ENCODE data around the gene NQO2. TPM values are rescaled to one million over a fixed set of nuclear protein-coding genes. Genes with fewer than 3 reads are reported as not detected.

The NQO2 gene
- total and polyA plus RNA-seq, 2 of the 13 experiments (the other 11 are each of a cell fraction or from before 2014, with no cell fraction given) = 32.2 to 56.5 TPM

DNA sequence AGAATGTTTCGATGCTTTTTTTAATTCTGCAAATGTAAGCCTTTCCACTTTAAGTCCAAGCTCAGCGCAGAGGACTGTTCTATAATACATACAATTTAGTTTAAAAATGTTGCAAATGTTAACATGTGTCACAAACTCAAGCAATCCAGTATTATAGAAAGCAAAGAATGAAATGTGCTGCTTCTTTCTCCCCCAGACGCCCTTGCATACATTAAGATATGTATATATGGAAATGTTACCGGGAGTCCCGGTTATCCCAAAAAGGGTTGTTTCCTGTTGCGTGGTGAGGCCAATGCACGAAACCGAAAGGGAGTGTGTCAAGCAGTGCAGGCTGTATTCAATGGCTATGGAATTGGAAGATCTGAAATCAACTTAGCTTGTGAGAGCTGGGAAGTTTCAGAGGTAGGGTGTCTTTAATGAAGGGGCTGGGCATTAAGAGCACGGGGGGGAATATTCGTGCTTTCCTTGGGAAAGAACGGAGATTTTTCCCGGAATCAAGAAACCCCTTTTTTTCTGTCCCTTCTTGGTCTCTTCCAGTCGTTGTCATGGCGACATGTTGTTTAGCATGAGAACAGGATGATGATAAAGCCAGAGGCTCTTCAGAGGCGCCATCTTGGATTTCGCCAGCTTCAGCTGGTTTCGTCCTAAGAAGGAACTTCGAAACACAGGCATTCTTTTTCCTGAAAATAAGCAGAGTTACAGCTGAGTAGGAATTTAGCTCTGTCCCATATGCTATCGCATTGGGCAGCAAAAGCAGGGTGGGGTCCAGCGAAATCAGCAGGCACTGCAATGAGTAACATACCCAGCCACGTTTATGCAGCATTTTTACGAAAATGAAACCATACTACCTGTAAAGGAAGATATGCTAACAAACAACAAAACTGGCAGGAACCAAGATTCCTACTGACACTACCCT, 10.1 kb upstream of the NQO2 start (continued):
- TF ChIP-seq, protein P1, sequence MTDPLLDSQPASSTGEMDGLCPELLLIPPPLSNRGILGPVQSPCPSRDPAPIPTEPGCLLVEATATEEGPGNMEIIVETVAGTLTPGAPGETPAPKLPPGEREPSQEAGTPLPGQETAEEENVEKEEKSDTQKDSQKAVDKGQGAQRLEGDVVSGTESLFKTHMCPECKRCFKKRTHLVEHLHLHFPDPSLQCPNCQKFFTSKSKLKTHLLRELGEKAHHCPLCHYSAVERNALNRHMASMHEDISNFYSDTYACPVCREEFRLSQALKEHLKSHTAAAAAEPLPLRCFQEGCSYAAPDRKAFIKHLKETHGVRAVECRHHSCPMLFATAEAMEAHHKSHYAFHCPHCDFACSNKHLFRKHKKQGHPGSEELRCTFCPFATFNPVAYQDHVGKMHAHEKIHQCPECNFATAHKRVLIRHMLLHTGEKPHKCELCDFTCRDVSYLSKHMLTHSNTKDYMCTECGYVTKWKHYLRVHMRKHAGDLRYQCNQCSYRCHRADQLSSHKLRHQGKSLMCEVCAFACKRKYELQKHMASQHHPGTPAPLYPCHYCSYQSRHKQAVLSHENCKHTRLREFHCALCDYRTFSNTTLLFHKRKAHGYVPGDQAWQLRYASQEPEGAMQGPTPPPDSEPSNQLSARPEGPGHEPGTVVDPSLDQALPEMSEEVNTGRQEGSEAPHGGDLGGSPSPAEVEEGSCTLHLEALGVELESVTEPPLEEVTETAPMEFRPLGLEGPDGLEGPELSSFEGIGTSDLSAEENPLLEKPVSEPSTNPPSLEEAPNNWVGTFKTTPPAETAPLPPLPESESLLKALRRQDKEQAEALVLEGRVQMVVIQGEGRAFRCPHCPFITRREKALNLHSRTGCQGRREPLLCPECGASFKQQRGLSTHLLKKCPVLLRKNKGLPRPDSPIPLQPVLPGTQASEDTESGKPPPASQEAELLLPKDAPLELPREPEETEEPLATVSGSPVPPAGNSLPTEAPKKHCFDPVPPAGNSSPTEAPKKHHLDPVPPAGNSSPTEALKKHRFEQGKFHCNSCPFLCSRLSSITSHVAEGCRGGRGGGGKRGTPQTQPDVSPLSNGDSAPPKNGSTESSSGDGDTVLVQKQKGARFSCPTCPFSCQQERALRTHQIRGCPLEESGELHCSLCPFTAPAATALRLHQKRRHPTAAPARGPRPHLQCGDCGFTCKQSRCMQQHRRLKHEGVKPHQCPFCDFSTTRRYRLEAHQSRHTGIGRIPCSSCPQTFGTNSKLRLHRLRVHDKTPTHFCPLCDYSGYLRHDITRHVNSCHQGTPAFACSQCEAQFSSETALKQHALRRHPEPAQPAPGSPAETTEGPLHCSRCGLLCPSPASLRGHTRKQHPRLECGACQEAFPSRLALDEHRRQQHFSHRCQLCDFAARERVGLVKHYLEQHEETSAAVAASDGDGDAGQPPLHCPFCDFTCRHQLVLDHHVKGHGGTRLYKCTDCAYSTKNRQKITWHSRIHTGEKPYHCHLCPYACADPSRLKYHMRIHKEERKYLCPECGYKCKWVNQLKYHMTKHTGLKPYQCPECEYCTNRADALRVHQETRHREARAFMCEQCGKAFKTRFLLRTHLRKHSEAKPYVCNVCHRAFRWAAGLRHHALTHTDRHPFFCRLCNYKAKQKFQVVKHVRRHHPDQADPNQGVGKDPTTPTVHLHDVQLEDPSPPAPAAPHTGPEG (CRISPR knock-in tag; IDR thresholded peaks at IDR 0.05) = peak; percentile 40; the same call in 1 of the 2 replicates
- TF ChIP-seq, protein P2, sequence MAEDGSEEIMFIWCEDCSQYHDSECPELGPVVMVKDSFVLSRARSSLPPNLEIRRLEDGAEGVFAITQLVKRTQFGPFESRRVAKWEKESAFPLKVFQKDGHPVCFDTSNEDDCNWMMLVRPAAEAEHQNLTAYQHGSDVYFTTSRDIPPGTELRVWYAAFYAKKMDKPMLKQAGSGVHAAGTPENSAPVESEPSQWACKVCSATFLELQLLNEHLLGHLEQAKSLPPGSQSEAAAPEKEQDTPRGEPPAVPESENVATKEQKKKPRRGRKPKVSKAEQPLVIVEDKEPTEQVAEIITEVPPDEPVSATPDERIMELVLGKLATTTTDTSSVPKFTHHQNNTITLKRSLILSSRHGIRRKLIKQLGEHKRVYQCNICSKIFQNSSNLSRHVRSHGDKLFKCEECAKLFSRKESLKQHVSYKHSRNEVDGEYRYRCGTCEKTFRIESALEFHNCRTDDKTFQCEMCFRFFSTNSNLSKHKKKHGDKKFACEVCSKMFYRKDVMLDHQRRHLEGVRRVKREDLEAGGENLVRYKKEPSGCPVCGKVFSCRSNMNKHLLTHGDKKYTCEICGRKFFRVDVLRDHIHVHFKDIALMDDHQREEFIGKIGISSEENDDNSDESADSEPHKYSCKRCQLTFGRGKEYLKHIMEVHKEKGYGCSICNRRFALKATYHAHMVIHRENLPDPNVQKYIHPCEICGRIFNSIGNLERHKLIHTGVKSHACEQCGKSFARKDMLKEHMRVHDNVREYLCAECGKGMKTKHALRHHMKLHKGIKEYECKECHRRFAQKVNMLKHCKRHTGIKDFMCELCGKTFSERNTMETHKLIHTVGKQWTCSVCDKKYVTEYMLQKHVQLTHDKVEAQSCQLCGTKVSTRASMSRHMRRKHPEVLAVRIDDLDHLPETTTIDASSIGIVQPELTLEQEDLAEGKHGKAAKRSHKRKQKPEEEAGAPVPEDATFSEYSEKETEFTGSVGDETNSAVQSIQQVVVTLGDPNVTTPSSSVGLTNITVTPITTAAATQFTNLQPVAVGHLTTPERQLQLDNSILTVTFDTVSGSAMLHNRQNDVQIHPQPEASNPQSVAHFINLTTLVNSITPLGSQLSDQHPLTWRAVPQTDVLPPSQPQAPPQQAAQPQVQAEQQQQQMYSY (CRISPR knock-in tag; IDR thresholded peaks at IDR 0.05) = peak; percentile 61; the same call in 1 of the 2 replicates
- TF ChIP-seq, protein P3, sequence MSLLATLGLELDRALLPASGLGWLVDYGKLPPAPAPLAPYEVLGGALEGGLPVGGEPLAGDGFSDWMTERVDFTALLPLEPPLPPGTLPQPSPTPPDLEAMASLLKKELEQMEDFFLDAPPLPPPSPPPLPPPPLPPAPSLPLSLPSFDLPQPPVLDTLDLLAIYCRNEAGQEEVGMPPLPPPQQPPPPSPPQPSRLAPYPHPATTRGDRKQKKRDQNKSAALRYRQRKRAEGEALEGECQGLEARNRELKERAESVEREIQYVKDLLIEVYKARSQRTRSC (CRISPR knock-in tag; IDR thresholded peaks at IDR 0.05; ENCODE audit: low read depth) = no peak
- TF ChIP-seq, protein P4, sequence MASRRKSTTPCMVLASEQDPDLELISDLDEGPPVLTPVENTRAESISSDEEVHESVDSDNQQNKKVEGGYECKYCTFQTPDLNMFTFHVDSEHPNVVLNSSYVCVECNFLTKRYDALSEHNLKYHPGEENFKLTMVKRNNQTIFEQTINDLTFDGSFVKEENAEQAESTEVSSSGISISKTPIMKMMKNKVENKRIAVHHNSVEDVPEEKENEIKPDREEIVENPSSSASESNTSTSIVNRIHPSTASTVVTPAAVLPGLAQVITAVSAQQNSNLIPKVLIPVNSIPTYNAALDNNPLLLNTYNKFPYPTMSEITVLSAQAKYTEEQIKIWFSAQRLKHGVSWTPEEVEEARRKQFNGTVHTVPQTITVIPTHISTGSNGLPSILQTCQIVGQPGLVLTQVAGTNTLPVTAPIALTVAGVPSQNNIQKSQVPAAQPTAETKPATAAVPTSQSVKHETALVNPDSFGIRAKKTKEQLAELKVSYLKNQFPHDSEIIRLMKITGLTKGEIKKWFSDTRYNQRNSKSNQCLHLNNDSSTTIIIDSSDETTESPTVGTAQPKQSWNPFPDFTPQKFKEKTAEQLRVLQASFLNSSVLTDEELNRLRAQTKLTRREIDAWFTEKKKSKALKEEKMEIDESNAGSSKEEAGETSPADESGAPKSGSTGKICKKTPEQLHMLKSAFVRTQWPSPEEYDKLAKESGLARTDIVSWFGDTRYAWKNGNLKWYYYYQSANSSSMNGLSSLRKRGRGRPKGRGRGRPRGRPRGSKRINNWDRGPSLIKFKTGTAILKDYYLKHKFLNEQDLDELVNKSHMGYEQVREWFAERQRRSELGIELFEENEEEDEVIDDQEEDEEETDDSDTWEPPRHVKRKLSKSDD (CRISPR knock-in tag; IDR thresholded peaks at IDR 0.05; ENCODE audit: low read depth) = no peak
- TF ChIP-seq STAT5B (CRISPR knock-in tag; IDR thresholded peaks at IDR 0.05) (no peak), NCOA5 (CRISPR knock-in tag; IDR thresholded peaks at IDR 0.05) (no peak), NFYB (CRISPR knock-in tag; IDR thresholded peaks at IDR 0.05) (no peak), YY1 (IDR thresholded peaks at IDR 0.05; ENCODE audit: insufficient read depth, insufficient replicate concordance, low read depth, low read length) (peak; percentile 94), KLF13 (CRISPR knock-in tag; IDR thresholded peaks at IDR 0.05) (no peak), MEF2D (CRISPR knock-in tag; IDR thresholded peaks at IDR 0.05) (0 out of 2 replicates have a peak, but pooled peaks have one; percentile 18), ZNF34 (CRISPR knock-in tag; IDR thresholded peaks at IDR 0.05; ENCODE audit: borderline replicate concordance) (no peak; the same call in 1 of the 2 replicates), NFKBIZ (CRISPR knock-in tag; IDR thresholded peaks at IDR 0.05) (no peak)
- TF ChIP-seq, protein P5, sequence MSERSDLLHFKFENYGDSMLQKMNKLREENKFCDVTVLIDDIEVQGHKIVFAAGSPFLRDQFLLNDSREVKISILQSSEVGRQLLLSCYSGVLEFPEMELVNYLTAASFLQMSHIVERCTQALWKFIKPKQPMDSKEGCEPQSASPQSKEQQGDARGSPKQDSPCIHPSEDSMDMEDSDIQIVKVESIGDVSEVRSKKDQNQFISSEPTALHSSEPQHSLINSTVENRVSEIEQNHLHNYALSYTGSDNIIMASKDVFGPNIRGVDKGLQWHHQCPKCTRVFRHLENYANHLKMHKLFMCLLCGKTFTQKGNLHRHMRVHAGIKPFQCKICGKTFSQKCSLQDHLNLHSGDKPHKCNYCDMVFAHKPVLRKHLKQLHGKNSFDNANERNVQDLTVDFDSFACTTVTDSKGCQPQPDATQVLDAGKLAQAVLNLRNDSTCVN (CRISPR knock-in tag; IDR thresholded peaks at IDR 0.05; ENCODE audit: borderline replicate concordance) = 0 out of 2 replicates have a peak, but pooled peaks have one; percentile 46
